OCI-LY3 (cell line): ENCODE results near the gene GOLT1A.

ENCODE experiments used
- CTCF ChIP-seq: fragments of 200-600, 300-600 bp; sonication (generic); IDR thresholded peaks from 2 replicates; pipeline ENCODE4 v1.5.1; 2014; ENCODE audit warnings: antibody characterized with exemption, low read length, low read depth
- EZH2phosphoT487 ChIP-seq: fragments of 200-600 bp; shearing (Covaris generic); IDR thresholded peaks from 2 replicates; pipeline ENCODE4 v1.6.1; 2018; ENCODE audit warnings: antibody characterized with exemption, mixed run types, low read depth

- TF ChIP-seq CTCF = no peak
- no peak for TF ChIP-seq EZH2phosphoT487
These were observed 41.3 kb downstream of the GOLT1A start for GRCh38 chr1:204172404-204173029.
